Measurements from ENCODE around the gene PABPC1L.

PABPC1L gene

DNA sequence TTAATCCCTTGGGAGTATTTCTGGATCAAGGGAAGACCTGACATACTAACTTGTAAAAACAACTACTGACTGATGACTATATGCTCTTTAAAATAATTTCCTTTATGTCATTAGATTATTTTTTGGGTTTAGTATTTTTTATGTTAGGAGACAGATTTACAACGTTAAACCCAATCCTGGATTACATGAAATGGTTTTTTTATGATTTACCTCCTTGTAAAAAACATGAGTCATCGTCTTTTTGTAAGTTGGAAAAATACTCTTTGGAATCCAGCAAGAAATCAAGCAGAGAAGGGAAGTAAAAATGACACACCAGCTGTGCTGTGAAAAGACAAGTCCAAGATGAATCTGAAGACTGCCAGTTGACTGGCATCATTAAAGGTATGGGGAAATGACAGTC is 63.2 kb downstream of the PABPC1L start (continued):
- TF ChIP-seq PRDM1 (tag by site-specific recombination; IDR thresholded peaks at IDR 0.05) (no peak), ZNF366 (tag by site-specific recombination; conservative IDR thresholded peaks at IDR 0.05) (peak; percentile 75), KLF16 (tag by site-specific recombination; IDR thresholded peaks at IDR 0.05) (peak; percentile 94), FEZF1 (tag by site-specific recombination; IDR thresholded peaks at IDR 0.05) (peak; percentile 95), ZNF707 (tag by site-specific recombination; IDR thresholded peaks at IDR 0.05) (no peak), ZNF473 (tag by site-specific recombination; IDR thresholded peaks at IDR 0.05) (no peak), GLIS2 (tag by site-specific recombination; IDR thresholded peaks at IDR 0.05) (no peak), GFI1B (tag by site-specific recombination; IDR thresholded peaks at IDR 0.05) (peak; percentile 63), TRIM28 (IDR thresholded peaks at IDR 0.05; ENCODE audit: borderline replicate concordance, low read length) (no peak), ZNF560 (tag by site-specific recombination; IDR thresholded peaks at IDR 0.05; ENCODE audit: borderline replicate concordance) (no peak), ZNF600 (tag by site-specific recombination; IDR thresholded peaks at IDR 0.05) (no peak), ZNF19 (tag by site-specific recombination; IDR thresholded peaks at IDR 0.05; ENCODE audit: low read depth) (no peak), ZNF658 (tag by site-specific recombination; IDR thresholded peaks at IDR 0.05) (no peak), ZNF23 (tag by site-specific recombination; IDR thresholded peaks at IDR 0.05; ENCODE audit: borderline replicate concordance) (no peak), WT1 (tag by site-specific recombination; IDR thresholded peaks at IDR 0.05) (peak; percentile 60; the same call in 1 of the 2 replicates), EGR2 (tag by site-specific recombination; IDR thresholded peaks at IDR 0.05; ENCODE audit: low read depth) (no peak), GLIS1 (tag by site-specific recombination; IDR thresholded peaks at IDR 0.05) (no peak), GLI2 (tag by site-specific recombination; IDR thresholded peaks at IDR 0.05; ENCODE audit: borderline replicate concordance, low read depth) (peak; percentile 83; the same call in 1 of the 2 replicates), SP2 (tag by site-specific recombination; IDR thresholded peaks at IDR 0.05) (no peak; the same call in 1 of the 2 replicates), ZNF830 (tag by site-specific recombination; IDR thresholded peaks at IDR 0.05; ENCODE audit: low read depth) (no peak), ZNF221 (tag by site-specific recombination; IDR thresholded peaks at IDR 0.05; ENCODE audit: borderline replicate concordance) (no peak), ZFP37 (tag by site-specific recombination; IDR thresholded peaks at IDR 0.05) (no peak), ZSCAN30 (tag by site-specific recombination; IDR thresholded peaks at IDR 0.05) (no peak), ZNF521 (tag by site-specific recombination; IDR thresholded peaks at IDR 0.05) (no peak)
- TF ChIP-seq, protein P1, sequence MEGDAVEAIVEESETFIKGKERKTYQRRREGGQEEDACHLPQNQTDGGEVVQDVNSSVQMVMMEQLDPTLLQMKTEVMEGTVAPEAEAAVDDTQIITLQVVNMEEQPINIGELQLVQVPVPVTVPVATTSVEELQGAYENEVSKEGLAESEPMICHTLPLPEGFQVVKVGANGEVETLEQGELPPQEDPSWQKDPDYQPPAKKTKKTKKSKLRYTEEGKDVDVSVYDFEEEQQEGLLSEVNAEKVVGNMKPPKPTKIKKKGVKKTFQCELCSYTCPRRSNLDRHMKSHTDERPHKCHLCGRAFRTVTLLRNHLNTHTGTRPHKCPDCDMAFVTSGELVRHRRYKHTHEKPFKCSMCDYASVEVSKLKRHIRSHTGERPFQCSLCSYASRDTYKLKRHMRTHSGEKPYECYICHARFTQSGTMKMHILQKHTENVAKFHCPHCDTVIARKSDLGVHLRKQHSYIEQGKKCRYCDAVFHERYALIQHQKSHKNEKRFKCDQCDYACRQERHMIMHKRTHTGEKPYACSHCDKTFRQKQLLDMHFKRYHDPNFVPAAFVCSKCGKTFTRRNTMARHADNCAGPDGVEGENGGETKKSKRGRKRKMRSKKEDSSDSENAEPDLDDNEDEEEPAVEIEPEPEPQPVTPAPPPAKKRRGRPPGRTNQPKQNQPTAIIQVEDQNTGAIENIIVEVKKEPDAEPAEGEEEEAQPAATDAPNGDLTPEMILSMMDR (tag by site-specific recombination; IDR thresholded peaks at IDR 0.05), result no peak
- TF ChIP-seq, protein P2, sequence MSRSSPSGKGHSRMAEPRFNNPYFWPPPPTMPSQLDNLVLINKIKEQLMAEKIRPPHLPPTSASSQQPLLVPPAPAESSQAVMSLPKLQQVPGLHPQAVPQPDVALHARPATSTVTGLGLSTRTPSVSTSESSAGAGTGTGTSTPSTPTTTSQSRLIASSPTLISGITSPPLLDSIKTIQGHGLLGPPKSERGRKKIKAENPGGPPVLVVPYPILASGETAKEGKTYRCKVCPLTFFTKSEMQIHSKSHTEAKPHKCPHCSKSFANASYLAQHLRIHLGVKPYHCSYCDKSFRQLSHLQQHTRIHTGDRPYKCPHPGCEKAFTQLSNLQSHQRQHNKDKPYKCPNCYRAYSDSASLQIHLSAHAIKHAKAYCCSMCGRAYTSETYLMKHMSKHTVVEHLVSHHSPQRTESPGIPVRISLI (tag by site-specific recombination; IDR thresholded peaks at IDR 0.05), result no peak
- TF ChIP-seq, protein P3, sequence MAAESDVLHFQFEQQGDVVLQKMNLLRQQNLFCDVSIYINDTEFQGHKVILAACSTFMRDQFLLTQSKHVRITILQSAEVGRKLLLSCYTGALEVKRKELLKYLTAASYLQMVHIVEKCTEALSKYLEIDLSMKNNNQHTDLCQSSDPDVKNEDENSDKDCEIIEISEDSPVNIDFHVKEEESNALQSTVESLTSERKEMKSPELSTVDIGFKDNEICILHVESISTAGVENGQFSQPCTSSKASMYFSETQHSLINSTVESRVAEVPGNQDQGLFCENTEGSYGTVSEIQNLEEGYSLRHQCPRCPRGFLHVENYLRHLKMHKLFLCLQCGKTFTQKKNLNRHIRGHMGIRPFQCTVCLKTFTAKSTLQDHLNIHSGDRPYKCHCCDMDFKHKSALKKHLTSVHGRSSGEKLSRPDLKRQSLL (tag by site-specific recombination; IDR thresholded peaks at IDR 0.05), result no peak
- TF ChIP-seq, protein P4, sequence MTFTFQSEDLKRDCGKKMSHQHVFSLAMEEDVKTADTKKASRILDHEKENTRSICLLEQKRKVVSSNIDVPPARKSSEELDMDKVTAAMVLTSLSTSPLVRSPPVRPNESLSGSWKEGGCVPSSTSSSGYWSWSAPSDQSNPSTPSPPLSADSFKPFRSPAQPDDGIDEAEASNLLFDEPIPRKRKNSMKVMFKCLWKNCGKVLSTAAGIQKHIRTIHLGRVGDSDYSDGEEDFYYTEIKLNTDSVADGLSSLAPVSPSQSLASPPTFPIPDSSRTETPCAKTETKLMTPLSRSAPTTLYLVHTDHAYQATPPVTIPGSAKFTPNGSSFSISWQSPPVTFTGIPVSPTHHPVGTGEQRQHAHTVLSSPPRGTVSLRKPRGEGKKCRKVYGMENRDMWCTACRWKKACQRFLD (tag by site-specific recombination; IDR thresholded peaks at IDR 0.05), result no peak
- TF ChIP-seq, protein P5, sequence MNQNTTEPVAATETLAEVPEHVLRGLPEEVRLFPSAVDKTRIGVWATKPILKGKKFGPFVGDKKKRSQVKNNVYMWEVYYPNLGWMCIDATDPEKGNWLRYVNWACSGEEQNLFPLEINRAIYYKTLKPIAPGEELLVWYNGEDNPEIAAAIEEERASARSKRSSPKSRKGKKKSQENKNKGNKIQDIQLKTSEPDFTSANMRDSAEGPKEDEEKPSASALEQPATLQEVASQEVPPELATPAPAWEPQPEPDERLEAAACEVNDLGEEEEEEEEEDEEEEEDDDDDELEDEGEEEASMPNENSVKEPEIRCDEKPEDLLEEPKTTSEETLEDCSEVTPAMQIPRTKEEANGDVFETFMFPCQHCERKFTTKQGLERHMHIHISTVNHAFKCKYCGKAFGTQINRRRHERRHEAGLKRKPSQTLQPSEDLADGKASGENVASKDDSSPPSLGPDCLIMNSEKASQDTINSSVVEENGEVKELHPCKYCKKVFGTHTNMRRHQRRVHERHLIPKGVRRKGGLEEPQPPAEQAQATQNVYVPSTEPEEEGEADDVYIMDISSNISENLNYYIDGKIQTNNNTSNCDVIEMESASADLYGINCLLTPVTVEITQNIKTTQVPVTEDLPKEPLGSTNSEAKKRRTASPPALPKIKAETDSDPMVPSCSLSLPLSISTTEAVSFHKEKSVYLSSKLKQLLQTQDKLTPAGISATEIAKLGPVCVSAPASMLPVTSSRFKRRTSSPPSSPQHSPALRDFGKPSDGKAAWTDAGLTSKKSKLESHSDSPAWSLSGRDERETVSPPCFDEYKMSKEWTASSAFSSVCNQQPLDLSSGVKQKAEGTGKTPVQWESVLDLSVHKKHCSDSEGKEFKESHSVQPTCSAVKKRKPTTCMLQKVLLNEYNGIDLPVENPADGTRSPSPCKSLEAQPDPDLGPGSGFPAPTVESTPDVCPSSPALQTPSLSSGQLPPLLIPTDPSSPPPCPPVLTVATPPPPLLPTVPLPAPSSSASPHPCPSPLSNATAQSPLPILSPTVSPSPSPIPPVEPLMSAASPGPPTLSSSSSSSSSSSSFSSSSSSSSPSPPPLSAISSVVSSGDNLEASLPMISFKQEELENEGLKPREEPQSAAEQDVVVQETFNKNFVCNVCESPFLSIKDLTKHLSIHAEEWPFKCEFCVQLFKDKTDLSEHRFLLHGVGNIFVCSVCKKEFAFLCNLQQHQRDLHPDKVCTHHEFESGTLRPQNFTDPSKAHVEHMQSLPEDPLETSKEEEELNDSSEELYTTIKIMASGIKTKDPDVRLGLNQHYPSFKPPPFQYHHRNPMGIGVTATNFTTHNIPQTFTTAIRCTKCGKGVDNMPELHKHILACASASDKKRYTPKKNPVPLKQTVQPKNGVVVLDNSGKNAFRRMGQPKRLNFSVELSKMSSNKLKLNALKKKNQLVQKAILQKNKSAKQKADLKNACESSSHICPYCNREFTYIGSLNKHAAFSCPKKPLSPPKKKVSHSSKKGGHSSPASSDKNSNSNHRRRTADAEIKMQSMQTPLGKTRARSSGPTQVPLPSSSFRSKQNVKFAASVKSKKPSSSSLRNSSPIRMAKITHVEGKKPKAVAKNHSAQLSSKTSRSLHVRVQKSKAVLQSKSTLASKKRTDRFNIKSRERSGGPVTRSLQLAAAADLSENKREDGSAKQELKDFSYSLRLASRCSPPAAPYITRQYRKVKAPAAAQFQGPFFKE (tag by site-specific recombination; IDR thresholded peaks at IDR 0.05; ENCODE audit: borderline replicate concordance), result no peak
- TF ChIP-seq, protein P6, sequence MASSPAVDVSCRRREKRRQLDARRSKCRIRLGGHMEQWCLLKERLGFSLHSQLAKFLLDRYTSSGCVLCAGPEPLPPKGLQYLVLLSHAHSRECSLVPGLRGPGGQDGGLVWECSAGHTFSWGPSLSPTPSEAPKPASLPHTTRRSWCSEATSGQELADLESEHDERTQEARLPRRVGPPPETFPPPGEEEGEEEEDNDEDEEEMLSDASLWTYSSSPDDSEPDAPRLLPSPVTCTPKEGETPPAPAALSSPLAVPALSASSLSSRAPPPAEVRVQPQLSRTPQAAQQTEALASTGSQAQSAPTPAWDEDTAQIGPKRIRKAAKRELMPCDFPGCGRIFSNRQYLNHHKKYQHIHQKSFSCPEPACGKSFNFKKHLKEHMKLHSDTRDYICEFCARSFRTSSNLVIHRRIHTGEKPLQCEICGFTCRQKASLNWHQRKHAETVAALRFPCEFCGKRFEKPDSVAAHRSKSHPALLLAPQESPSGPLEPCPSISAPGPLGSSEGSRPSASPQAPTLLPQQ (tag by site-specific recombination; IDR thresholded peaks at IDR 0.05), result 0 out of 2 replicates have a peak, but pooled peaks have one; percentile 28
